HG03469 (cell line): ENCODE measurements around the gene TAPBP.

ENCODE experiments used
- ATAC-seq: cut with Tn5 transposase; IDR thresholded peaks from one replicate; pipeline ENCODE4 v1.9.1; 2021; ENCODE audit warnings: mild to moderate bottlenecking, moderate library complexity, moderate number of reproducible peaks; ENCODE audit not compliant: unreplicated experiment

Gene TAPBP

GRCh38 chr6:33249732-33250630 lies 63.9 kb downstream of the TAPBP start:
- no peak for ATAC-seq
